ENCODE measurements around the gene HEBP2.
"Not testable (repeated sequence)": the region's sequence is repeated elsewhere in the genome, so short reads cannot be mapped to it uniquely, and the experiment has no call there.

The HEBP2 gene

DNA sequence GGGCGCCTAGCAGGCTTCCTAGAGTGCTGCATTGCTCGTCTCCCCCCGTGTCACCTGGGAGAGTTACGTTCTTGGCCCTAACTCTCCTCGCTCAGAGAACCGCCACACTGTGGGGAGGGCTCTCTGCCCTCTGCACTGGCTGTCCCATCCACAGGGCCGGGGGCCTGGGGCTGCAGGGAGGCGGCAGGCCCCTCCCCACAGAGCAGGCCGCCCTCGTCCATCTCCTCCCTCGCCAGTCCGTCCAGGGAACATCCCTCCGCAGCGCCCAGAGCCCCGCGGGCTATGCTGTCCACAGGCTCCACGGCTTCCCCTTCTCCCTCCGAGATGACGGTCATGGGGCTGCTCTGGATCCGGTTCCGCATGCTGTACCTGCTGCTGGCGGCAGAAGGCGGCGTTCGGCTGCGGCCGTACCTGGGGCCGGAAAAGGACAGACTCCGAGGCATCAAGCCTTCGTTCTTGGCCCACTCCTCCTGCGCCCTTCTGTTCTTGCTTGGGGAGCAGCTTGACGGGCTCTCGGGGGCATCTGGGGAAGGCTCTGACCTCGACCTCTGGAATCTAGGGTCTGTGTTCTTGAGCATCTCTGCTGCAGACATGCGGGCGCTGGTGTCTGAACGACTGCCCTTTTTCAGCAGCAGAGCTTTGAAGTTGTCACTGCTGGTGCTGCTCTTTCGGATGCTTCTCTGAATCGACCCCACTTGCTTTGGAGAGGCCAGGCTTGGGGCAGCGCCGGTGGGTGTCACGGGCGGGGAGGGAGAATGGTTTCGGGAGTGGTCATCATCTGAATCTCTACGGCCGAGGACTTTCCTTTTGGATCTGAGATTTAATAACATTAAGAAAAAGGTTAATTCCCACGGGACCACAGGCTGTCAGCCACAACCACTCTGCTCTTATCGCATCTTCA, 20.2 kb downstream of the HEBP2 start:
- no peak for DNase-seq

DNA sequence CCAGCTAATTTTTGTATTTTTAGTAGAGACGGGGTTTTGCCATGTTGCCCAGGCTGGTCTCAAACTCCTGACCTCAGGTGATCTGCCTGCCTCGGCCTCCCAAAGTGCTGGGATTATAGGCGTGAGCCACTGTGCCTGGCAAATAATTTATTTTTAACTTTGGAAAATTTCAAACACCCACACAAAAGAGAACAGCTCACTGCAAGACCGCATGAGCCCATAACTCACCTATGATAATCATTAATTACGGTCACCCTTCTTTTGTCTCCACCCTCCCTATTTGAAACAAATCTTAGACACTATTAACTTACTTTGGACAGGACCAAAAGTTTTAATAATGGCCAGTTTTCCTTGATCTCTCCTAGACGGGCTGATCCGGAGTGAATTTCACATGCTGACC, 21.2 kb downstream of the HEBP2 start:
- DNase-seq, result not testable (repeated sequence)

DNA sequence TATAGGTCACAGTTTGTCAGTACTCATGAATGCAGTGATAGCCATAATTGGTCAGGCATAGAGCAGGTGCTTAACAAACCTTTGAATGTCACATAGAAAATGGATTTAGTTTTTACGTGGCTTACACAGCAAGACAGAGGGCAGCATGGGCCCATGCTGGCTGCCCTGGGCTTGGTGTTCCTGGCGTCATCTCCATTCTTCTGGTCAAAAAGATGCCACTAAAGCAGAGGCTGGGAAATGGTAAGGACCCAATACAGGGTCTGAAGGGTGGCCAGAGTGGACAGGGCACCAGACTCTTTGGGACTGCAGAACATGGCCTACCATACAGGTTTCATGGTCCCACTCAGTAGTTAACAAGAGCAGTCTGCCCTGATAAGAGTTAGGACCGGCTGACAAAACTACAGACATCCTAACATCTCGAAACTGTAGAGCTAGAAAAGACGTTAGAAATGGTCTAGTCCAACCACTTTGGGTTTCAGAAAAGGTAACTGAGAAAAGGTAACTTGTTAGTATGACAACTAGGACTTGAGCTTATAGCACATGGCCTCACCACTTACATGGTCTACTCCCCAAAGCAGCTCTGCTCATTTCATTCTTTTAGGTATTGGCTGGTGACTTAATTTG, 22.6 kb downstream of the HEBP2 start:
- no peak for DNase-seq

DNA sequence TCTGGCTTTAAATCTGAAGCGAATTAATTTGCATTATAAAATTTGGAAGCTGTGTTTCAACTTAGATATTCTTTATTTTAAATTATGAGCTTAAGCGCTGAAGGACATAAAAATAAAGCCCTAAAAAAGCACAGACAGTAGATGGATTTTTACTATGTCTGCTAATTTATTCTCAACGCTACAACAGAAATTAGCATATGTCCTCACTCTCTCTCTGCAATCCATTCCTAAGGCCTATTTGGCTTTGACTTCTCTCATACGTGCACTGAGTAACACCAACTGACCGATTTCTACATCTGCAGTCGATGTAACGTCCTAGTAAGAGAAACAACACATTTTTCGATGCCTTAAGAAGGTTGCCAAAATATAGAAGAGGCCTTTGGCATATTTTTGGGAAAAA, 23.7 kb downstream of the HEBP2 start:
- DNase-seq, result no peak

DNA sequence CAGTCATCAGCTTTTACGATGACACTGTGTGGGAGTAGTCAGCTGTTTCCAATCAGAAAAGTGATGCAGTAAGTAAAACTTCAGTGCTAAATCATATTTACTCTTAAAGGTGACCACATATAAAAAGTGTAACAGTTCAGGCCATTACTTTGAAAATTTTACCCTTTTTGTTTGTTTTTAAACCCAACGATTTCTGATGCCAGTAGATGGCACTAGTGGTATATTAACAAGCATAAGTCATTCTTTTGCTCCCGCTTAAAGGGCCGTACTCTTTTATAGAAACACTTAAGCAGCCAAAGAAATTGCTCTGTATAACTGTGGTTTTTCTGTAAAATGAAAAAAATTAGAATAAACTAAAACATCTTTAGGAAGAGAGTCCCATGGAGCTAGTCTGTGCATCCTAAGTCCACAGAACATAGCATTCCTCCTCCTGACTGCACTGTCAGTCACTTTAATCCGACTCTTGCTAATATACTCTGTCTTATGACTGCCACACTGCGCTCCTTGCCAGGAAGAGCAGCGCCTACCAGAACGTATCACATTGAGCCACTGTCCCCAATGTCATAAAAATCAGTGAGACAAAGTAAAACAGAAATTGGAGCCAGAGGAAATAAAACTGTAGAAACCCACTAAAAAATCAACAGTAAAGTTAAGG, 25.0 kb downstream of the HEBP2 start:
- peak; percentile 54 for DNase-seq

DNA sequence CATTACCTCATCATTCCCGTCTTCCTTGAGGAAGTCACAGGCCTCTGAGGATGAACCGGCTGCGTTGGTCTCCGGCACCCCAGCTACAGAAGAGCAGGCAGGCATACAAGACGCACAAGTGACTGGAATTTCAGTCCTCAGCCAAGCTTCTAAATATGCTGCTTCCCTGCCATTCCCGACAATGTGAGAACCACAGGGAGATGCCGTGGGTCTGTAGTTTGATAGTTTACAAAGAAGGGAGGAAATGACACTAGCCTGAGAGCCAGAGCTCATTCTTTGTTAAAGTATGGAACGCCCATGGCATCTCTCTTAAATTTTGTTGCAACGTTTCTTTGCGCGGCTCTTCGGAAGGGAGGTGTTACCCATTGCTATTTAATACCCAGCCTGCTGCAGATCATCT, 25.7 kb downstream of the HEBP2 start:
- DNase-seq, result no peak

DNA sequence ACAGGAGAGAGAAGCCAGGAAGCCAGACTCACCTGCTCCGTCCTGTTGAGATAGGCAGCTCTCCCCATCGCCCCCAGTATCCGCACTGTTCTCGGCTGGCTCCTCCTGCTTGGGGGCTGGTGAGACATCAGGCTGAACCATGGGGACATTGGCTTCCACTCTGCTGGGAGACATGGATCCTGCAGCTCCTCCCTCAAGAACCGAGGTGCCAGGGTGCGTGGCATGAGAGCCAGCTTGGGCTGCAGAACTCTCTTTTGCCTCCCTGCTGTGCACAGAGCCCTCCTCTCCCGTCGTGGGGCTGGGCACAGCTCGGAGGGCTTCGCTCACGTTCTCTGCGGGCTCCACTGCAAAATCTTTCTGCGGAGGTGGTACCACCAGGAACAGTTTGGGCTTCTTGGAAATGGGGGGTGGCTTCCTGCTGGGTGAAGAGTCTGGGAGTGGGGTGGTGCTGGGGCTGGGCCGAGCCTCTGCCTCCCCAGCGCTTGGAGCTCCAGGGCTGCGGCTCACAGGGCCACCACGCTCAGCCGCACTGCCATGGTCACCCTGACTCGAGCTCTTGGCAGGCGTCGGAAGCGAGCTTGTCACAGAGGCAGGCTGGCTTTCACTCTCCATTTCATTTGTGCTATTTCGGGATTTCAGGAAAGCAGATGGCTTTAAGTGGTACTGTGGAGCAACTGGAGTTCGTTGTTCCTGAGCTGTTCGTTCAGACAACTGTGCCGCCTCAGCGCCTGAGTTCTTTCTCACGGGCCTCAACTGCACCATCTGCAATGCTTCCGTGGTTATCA, 26.5 kb downstream of the HEBP2 start:
- no peak for DNase-seq

DNA sequence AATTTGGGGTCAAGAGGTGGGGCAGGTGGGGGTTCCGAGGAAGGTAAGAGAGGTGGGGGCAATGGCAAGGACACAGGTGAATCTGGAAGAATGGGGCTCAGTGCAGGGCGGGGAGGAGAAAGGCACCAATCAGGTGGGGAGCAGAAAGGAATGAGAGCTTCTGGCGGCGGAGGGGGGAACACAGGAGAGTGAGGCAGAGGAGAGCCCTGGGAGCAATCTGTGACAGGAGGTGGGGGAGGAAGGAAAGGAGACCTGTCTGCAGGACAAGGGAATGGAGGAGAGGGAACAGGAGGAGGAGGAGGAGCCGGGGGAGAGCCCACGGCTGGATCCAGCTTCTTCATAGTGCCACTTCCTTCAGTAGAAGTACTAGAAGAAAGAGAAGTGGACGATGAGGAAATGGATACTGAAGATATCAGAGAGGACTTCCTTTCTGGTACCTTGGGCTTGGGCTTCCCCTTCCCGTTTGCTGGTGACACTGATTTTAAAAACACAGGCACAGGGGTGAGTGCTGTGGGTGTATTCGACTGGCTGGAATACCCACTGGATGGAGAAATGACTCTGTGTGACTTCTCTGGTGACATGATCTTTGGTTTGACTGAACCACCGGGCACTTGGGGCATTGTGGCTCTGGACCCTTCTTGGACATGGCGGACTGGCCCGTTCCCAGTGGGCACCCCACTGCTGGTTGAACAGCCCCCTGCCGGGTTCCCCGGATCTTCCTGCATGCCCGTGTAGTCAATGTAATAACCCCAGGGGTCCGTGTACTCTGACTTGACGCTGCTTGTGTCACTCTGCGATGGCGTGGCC, 27.4 kb downstream of the HEBP2 start:
- DNase-seq, result no peak

DNA sequence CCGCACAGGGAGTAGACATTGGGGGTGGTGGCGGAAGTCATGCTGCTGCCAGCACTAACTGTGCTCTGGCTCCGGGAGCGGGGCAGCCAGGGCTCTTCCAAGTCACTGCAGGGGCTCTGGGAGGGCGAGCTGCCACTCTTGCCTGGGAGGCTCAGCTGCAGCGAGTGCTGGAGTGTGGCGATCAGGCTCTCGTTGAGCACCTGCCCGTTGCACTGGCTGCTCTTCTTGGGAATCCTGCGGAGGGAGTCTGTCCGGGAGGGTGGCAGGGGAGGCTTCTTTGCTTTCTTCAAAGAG, 28.0 kb downstream of the HEBP2 start:
- DNase-seq, result no peak

DNA sequence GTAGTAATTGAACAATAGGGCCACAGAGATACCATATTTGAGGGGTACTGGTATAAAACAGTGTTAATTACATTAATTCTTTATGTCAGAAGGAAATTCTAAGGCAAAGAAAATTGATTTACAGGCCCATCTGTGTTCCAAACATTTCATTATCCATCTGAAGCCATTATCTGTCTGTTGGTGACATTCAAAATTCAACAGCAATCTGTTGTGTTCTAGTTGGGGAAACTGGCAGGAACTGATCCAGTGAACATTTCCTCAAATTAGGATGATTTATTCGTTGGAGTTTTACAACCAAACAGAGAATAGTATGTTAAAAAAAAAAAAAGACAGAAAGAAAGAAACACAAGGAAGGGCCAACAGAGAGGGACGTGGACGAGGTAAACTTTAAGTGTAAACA, 30.1 kb downstream of the HEBP2 start:
- no peak for DNase-seq

DNA sequence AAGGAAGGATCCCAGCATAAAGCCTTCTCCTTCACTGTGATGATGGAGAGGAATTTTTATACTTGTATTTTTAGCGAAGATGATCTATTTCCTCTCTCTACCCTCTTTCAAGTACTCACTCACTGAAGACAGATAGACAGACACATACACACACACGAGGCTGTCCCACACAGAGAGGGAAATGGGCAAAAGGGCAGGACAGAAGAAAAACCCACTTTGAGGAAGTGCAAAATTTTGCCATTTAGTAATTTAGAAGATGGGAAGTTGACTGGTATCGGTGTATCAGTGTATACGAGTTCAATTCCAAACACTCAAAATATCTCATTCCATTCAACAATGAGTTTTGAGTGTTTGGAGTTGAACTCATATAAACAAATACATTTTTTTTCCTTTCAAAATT, 30.9 kb downstream of the HEBP2 start:
- no peak for DNase-seq

DNA sequence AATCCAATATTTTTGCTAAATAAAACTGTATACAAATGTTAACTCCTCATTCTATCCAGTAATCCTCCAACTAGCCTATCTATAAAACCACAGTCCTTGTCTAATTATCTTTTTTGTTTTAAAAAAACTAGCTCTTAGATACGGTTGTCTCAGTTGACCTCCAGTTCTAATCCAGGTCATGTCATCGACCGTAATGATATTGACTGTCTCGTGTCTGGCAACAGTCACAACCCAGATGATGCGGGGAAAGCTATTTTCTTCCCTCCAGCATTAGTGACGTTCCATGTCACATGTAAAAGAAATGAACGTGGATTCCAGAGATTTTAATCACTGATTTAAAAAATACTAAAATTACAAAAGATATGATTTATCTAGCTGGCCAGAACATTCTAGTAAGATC, 35.5 kb downstream of the HEBP2 start:
- DNase-seq, result no peak

DNA sequence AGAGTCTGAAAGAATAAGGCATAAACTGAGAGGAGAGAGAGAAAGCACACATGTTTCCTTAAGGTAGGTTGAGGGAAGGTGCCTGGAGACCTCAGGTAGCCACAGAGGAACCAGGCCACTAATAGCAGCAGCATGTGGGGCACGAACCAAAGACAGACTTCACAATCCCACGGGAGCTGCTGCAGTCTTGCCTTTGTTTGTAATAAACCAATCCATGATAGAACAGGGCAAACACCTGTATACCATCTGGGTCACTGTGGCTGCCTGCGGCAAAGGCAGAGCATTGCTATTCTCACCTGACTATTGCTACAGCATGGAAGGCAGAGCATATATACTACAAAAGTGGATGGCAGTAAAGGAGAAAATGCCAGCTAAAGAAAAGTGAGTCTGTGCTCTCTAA, 36.3 kb downstream of the HEBP2 start:
- DNase-seq, result no peak

DNA sequence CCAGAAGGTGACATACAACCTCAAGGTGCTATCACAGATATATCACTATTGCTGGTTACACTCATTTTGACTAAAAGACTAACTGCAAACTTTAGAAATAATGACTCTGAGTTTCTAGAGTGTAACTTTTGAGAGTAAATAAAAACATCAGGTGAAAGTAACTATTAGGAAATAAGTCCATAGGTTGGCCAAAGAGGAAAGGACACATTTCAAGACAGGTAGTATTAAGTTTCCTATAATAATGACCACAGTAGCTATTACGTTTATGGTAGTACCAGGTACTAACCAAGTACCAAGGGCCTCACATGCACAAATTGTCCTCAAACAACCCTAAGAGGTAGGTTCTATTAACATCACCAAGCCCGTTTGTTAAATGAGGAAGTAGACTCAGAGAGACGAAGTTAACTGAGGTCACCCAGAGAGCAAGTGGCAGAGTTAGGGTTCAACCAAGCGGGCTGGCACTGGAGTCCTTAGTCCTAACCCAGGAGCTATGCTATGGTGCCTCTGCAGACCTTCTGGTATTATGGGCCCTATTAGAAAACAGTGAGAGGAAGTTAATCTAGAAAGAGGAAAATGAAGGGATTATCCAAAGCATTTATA, 36.8 kb downstream of the HEBP2 start:
- no peak for DNase-seq

DNA sequence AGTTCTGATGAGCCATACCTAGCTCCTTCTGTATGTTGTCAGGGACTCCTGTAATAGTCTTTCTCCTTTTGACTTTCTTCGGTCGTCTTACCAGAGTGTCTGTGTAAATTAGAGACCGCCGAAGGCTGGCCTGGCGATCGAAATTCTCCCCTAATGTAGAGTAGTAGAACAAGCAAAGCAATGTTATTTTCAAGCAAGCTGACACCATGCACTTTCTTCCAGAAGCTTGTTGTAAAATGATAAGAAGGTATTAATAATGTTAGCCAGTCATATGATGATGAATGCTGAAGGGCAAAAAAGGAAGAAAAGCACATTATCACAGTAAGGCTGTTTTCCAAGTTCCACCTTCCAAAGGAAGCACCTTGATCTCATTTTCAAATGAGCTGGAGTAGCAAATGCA, 37.9 kb downstream of the HEBP2 start:
- no peak for DNase-seq

DNA sequence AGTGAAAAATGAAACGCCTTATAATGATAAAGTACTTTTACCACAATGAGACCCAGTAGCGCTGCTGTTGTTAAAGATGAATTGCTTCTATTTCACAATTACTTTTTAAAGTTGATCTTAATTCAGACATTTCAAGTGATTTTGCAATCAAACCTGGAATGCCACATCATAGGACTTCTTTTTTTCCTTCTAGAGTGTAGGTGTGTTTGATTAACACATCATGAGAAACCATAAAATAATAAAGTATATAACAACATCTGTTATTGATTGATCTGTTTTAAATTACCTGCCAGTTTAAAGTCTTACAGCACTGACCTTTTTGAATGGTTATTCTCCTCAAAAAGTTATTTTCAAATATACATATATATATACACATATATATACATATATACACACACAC, 38.6 kb downstream of the HEBP2 start:
- DNase-seq, result no peak

DNA sequence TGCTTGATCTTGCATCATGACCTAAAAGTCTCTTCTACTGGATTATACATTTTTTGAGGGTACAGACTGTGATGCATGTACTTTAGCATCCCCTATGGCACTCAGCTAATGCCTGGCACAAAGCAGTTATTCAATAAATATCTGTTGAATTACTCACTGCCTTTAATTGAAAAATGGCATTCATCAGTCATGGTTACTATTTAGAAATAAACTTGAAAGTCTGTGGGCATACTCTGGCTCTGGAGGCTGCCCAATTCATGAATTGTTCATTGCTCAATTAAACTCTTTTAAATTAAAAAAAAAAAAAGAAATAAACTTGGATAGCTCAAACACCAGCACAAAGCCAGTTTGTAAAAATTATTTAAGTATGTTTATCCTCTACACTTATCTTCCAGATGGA, 40.0 kb downstream of the HEBP2 start:
- DNase-seq, result no peak

DNA sequence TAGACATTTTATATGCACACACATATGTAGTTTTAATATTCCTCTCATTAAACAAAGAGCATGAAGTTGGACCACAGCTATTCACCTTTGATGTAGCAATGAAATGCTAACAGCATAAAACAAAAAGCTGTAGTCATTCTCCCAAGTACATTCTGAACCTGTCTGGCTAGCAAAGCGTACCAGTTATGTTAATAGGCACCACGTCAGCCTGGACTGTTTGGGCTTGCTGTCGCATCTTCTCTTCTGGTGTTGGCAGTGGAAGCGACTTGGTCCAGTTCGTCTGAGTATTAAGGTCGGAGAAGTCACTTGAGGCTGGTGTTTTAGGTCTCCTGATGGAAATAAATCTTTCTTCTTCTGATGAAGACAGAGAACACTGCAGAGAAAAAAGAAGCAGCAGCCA, 42.8 kb downstream of the HEBP2 start:
- no peak for DNase-seq

DNA sequence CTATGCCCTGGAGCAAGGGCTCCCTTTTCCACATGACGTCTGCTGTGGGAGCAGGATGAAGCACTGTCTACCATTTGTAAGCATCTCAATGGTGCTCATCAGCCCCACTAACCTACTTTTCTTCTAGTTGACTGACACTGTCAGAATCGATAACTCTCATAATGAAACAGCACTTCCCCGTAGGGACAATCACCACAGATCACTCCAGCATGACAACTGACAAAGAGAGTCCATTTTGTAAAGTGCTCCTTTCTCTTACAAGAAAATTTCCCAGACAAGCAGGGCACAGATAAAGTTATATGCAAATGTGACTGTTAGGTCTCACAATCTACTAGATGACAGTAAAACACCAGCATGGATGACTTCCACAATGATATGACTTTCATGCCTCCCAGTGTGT, 46.4 kb downstream of the HEBP2 start:
- DNase-seq, result no peak

DNA sequence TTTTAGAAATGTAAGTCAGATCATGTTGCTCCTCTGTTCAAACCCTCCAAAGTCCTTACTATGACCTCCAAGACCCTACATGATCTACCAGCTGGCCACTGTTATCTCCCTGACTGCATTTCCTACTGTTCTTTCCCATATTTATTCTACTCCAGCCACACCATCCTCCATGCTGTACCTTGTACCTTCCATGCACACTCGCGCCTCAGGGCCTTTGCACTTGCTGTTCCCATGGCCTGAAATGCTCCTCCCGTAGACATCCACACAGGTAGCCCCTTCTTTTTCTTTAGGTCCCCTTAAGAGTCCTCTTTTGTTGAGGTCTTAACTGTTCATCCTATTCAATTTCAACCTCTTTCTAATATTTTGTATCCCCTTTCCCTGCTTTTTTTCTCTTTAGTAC, 47.0 kb downstream of the HEBP2 start:
- DNase-seq, result no peak

DNA sequence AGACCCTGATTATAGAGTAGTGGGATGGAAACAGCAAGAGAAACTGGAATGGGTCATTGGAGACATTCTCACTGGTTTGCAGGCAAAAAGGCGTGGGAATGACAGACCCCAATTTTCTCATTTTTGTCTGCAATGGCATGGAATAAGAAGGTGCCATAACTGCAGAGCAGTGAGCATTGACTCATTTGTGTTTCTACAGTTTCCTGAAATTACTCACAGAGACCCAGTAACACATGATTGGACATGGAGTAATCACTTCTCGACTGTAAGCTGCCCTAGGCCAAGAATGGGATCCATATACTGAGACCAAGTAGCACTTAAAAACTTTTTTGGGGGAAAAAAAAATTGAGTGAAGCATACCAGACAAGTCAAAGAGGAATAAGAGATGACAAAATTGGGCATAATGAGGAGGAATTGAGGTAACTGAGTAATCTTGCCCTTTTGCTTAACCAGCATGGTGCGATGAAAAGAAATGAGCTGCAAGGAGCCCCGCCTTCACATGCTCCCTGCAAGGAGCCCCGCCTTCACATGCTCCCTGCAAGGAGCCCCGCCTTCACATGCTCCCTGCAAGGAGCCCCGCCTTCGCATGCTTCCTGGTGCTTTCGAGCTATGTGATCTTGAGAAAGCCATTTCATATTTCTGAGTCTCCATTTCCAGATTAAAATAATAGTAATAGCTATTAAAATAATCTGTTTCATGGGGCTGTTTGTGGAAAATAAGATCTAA, 51.1 kb downstream of the HEBP2 start:
- DNase-seq, result no peak

All from fibroblast of skin of abdomen (primary cell).